HUES6 (cell line): Measurements from ENCODE around the gene METRNL.

ENCODE experiments used
- H3K27ac ChIP-seq: 2 replicates; pipeline ENCODE4 v1.7.0; 2013; ENCODE audit warnings: low read depth, mild to moderate bottlenecking, low read length, inconsistent platforms
- H3K27me3 ChIP-seq: 2 replicates; pipeline ENCODE4 v1.6.1; 2013; ENCODE audit warnings: low read length; ENCODE audit not compliant: control insufficient read depth, insufficient read depth
- H3K36me3 ChIP-seq: 2 replicates; pipeline ENCODE4 v1.6.1; 2013; ENCODE audit warnings: low read length; ENCODE audit not compliant: control insufficient read depth, insufficient read depth
- H3K4me1 ChIP-seq: 2 replicates; pipeline ENCODE4 v1.6.1; 2013; ENCODE audit warnings: low read length; ENCODE audit not compliant: control insufficient read depth, insufficient read depth
- H3K4me3 ChIP-seq: 2 replicates; pipeline ENCODE4 v1.5.1; 2013; ENCODE audit warnings: low read depth, low read length
- H3K9ac ChIP-seq: one replicate; pipeline ENCODE4 v1.6.1; 2013; ENCODE audit warnings: mild to moderate bottlenecking, low read length
- H3K9me3 ChIP-seq: 2 replicates; pipeline ENCODE4 v1.6.1; 2013; ENCODE audit warnings: low read depth, low read length; ENCODE audit not compliant: control insufficient read depth, insufficient read depth

The METRNL gene

DNA sequence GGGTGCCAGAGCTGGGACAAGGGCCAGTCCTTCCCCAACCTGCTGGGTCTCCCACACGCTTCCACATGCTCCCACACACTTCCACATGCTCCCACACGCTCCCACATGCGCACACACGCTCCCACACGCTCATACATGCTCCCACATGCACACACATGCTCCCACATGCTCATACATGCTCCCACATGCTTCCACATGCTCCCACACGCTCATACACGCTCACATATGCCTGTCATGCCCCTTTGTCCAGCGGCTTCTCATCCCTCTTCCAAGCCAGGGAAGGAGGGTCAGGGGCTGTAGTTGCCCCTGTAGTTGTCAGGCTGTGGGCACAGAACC, 9.9 kb upstream of the METRNL start:
- Histone ChIP-seq H3K9ac (no peak overlapping the region), H3K9me3 (no peaks in the 10 kb centered on the region), H3K27me3 (no peaks in the 10 kb centered on the region), H3K4me3 (no peak overlapping the region), H3K36me3 (no peaks in the 10 kb centered on the region), H3K4me1 (no peaks in the 10 kb centered on the region), H3K27ac (no peak overlapping the region)

- H3K4me1 ChIP-seq: no peaks in the 10 kb centered on the region
- no peak overlapping the region for H3K9ac ChIP-seq
- no peaks in the 10 kb centered on the region for H3K27me3 ChIP-seq
- H3K36me3 ChIP-seq: no peaks in the 10 kb centered on the region
- no peak overlapping the region for H3K27ac ChIP-seq
- H3K4me3 ChIP-seq: no peak overlapping the region
- no peaks in the 10 kb centered on the region for H3K9me3 ChIP-seq
Observed at GRCh38 chr17:83069931-83070742, 9.3 kb upstream of the METRNL start.

DNA sequence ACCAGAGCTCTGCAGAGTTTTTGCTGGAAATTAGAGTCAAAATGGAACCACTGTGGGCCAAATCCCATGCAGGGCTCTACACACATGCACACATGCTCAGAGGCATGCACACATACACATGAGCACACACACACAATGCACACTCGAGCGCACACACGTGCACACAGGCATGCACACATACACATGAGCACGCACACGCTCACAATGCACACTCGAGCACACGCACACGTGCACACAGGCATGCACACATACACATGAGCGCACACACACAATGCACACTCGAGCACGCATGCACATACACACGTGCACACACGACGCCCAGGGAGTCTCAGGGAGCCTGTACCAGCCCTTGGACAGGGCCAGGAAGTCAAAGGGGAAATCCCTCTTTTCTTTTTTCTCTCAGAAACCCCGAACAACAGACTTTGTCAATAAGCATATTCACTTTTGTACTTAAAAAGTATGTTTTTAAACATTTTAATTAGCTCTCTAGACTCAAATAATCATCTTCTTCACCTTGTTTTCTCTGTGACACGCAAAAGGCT, 8.5 kb upstream of the METRNL start:
- no peak overlapping the region for H3K9ac ChIP-seq
- H3K27me3 ChIP-seq: 0 out of 2 replicates have a peak, but pooled peaks cover under 1% of the 10 kb centered on the region
- no peak overlapping the region for H3K4me3 ChIP-seq
- no peaks in the 10 kb centered on the region for H3K36me3 ChIP-seq
- H3K9me3 ChIP-seq: no peaks in the 10 kb centered on the region
- no peak overlapping the region for H3K27ac ChIP-seq
- H3K4me1 ChIP-seq: no peaks in the 10 kb centered on the region

DNA sequence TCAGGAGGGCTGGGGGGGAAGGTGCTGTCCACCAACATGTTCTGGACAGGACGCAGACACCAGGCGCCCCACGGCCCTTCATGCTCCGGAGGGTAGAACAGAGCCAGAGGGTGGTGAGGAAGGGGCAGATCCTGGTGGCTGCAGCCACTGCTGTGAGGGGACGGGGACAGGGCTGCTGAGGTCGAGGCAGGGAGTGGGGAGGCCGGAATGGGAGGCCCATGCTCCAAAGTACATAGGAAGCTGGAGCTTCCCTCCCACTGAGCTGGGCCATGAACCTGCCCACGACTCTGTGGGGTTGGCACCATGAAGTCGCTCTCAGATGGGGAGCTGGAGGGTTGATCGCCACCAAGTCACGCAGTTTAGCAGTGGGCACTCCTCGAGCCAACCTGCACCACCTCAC, 8.0 kb upstream of the METRNL start:
- Histone ChIP-seq H3K27me3 (peaks cover 4% of the 10 kb centered on the region; the same call in 1 of the 2 replicates), H3K27ac (no peak overlapping the region), H3K4me3 (no peak overlapping the region), H3K9me3 (no peaks in the 10 kb centered on the region), H3K9ac (no peak overlapping the region), H3K36me3 (no peaks in the 10 kb centered on the region), H3K4me1 (no peaks in the 10 kb centered on the region)

- Histone ChIP-seq H3K36me3 (no peaks in the 10 kb centered on the region), H3K4me1 (no peaks in the 10 kb centered on the region), H3K9ac (no peak overlapping the region), H3K4me3 (no peak overlapping the region), H3K27me3 (peaks cover 11% of the 10 kb centered on the region), H3K27ac (no peak overlapping the region), H3K9me3 (no peaks in the 10 kb centered on the region)
Observed at GRCh38 chr17:83071966-83072562, 7.3 kb upstream of the METRNL start.

- no peaks in the 10 kb centered on the region for H3K4me1 ChIP-seq
- H3K27me3 ChIP-seq: peaks cover 18% of the 10 kb centered on the region
- no peak overlapping the region for H3K9ac ChIP-seq
- no peak overlapping the region for H3K27ac ChIP-seq
- H3K36me3 ChIP-seq: no peaks in the 10 kb centered on the region
- no peak overlapping the region for H3K4me3 ChIP-seq
- no peaks in the 10 kb centered on the region for H3K9me3 ChIP-seq
Observed at GRCh38 chr17:83072600-83073358, 6.6 kb upstream of the METRNL start.

DNA sequence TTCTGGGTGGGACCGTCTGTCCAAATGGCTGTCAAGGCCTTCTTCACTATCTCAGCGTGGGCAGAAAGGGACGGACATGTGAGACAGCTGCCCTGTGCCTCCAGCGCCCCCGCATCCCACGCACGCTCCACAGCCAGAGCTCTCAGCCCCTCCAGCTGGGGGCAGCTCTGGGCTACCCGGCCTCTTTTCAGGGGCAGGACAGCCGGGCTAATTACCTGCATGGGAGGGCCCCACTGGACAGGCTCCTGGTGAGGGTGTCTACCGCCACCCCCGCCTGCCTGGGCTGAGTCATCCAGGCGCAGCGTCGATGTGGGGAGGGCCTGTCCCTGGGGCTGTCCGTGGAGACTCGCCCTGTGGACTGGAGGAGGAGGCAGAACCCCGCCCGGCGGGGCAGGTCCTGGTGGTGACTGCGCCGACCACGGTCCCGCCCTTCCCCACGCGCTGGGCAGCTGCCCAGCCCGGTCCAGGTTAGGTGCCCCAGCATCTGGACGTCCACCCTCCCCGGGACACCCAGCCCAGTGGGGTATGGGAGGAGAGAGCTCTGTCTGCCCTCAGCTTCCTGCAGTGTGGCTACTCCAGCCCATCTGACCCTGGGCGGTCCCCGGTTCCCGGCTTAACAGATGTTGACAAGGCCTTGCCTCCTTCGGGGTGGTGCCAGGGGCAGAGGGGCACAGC, 5.9 kb upstream of the METRNL start:
- no peak overlapping the region for H3K27ac ChIP-seq
- peaks cover 4% of the 10 kb centered on the region; the same call in 1 of the 2 replicates for H3K4me1 ChIP-seq
- H3K4me3 ChIP-seq: no peak overlapping the region
- H3K36me3 ChIP-seq: no peaks in the 10 kb centered on the region
- no peak overlapping the region for H3K9ac ChIP-seq
- peaks cover 26% of the 10 kb centered on the region for H3K27me3 ChIP-seq
- H3K9me3 ChIP-seq: no peaks in the 10 kb centered on the region

DNA sequence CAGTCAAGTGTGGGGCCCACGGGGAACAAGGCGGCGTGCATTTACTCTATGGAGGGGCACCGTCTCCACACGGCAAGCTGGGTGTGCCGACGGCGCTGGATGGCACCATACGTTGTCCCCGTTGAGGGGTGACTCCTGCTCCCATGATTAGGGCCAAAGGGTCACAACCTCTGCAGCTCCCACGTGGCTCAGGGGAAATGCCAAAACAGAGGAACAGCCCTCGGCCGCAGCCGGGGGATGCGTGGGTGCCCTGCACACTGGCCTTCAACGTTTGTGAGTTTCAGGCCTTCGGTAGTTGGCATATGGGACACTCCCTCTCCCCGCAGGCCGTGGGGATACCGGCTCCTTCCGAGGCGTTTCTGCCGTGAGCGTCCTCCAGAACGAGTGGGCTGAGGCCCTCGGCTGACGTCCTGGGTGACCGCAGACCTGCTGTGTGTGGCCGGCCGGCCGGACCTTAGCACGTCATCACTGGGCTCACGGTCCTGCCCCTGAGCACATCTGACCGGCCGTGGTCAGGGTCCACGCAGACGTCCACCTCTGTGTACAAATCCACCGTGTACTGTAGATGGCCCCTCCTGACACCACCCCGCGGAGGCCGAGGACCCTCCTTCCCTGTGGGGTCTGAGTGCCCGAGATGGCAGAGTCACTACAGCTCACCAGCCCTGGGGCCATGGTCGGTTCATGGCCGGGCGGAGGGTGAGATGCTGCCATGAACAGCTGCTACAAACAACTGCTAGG, 4.8 kb upstream of the METRNL start:
- Histone ChIP-seq H3K27ac (no peak overlapping the region), H3K27me3 (peaks cover 32% of the 10 kb centered on the region), H3K36me3 (no peaks in the 10 kb centered on the region), H3K4me1 (peaks cover 4% of the 10 kb centered on the region; the same call in 1 of the 2 replicates), H3K9me3 (no peaks in the 10 kb centered on the region), H3K9ac (no peak overlapping the region), H3K4me3 (no peak overlapping the region)

DNA sequence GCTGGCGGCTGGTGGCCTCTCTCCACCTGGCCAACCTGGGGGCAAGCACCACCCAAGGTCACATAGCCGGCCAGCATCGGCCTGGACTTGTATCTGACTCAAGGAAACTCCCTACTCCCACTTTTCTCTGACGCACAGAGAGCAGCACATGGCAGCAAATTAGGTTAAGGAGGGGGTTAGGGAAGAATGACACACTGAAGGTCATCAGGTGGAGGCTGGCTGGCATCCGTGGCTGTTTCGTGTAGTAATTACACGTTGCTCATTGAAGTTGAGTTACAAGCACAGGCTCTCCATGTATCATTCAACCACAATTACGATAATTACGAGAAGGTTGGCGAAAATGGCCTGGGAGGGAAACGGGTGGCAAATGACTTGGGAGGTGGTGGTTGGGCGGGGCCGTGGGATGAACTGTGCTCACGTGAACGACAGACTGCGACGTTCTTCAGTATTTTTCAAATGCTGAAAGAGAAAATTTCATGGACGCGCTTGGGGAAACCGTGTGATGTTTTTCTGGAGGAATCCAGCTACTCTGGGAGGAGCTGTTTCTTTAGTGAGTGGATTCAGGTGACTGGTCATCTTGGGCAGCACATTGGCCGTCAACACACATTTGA, 4.0 kb upstream of the METRNL start:
- Histone ChIP-seq H3K9me3 (no peaks in the 10 kb centered on the region), H3K36me3 (no peaks in the 10 kb centered on the region), H3K27ac (no peak overlapping the region), H3K27me3 (peaks cover 32% of the 10 kb centered on the region), H3K4me3 (no peak overlapping the region), H3K4me1 (peaks cover 4% of the 10 kb centered on the region; the same call in 1 of the 2 replicates), H3K9ac (no peak overlapping the region)

GRCh38 chr17:83076938-83077337, 2.5 kb upstream of the METRNL start:
- peaks cover 44% of the 10 kb centered on the region for H3K27me3 ChIP-seq
- H3K4me1 ChIP-seq: peaks cover 4% of the 10 kb centered on the region; the same call in 1 of the 2 replicates
- no peak overlapping the region for H3K9ac ChIP-seq
- no peaks in the 10 kb centered on the region for H3K36me3 ChIP-seq
- H3K27ac ChIP-seq: no peak overlapping the region
- H3K4me3 ChIP-seq: no peak overlapping the region
- no peaks in the 10 kb centered on the region for H3K9me3 ChIP-seq
